Activated CD8-positive, alpha-beta T cell treated with anti-CD3 and anti-CD28 coated beads for 36 hours (primary cell): Measurements from ENCODE around the gene ZNF222. TPM values are rescaled to one million over a fixed set of nuclear protein-coding genes. Genes with fewer than 3 reads are reported as not detected.
A peak's percentile ranks its signal among the peaks of the same experiment; 100 is the strongest.

Experiments used
- ATAC-seq: fragments of 200-7000 bp; cut with Tn5 transposase; one replicate; pipeline ENCODE4 v1.10.0; 2021; ENCODE audit warnings: mild to moderate bottlenecking, moderate library complexity
- CTCF ChIA-PET: fragments of 350-600 bp; sonication (Branson Sonifier 250); formaldehyde crosslinking; loops from one replicate; lab custom pipeline; 2021; ENCODE audit warnings: antibody characterized with exemption; lab: Charles Lee
- POLR2A ChIA-PET: fragments of 350-600 bp; sonication (Branson Sonifier 250); formaldehyde crosslinking; loops from one replicate; lab custom pipeline; 2021; ENCODE audit warnings: antibody characterized with exemption; lab: Charles Lee
- DNase-seq: peaks from one replicate; pipeline ENCODE4 v3.0.0-alpha.2; 2020
- H3K27ac Mint-ChIP-seq: one replicate; pipeline ENCODE4 v1.8.0; 2021; ENCODE audit warnings: mild to moderate bottlenecking, mixed read lengths
- H3K27me3 Mint-ChIP-seq: one replicate; pipeline ENCODE4 v1.8.0; 2021; ENCODE audit warnings: mixed read lengths
- H3K36me3 Mint-ChIP-seq: one replicate; pipeline ENCODE4 v1.8.0; 2021; ENCODE audit warnings: low read depth, mixed read lengths
- H3K4me1 Mint-ChIP-seq: one replicate; pipeline ENCODE4 v1.8.0; 2021; ENCODE audit warnings: low read depth, mixed read lengths
- H3K4me3 Mint-ChIP-seq: one replicate; pipeline ENCODE4 v1.8.0; 2021; ENCODE audit warnings: mild to moderate bottlenecking, moderate library complexity, mixed read lengths
- H3K9me3 Mint-ChIP-seq: one replicate; pipeline ENCODE4 v1.8.0; 2021; ENCODE audit warnings: mixed read lengths
- CTCF ChIP-seq: fragments of 200-600 bp; IDR thresholded peaks from one replicate; pipeline ENCODE4 v1.8.0; 2022; ENCODE audit warnings: antibody characterized with exemption, mild to moderate bottlenecking
- intact Hi-C: fragments of 100-400 bp; cut with micrococcal nuclease; formaldehyde crosslinking; loops from one replicate; pipeline ENCODE4 v1.10.0; 2022
- total RNA-seq, 2 experiments: library from RNA; stranded (reverse); gene quantifications; one replicate each; pipeline ENCODE4 v1.2.3, GENCODE V29; 2021

Gene ZNF222
- total RNA-seq, 2 experiments from 2014 or later, result 1.5 to 2.3 TPM

- no peak overlapping the region for H3K4me3 Mint-ChIP-seq
- H3K27me3 Mint-ChIP-seq, result no peaks in the 10 kb centered on the region
- H3K9me3 Mint-ChIP-seq, result peaks cover 47% of the 10 kb centered on the region
- H3K27ac Mint-ChIP-seq, result no peak overlapping the region
- ChIA-PET POLR2A (no interaction called here), CTCF (no interaction called here)
- DNase-seq, result no peak
- H3K36me3 Mint-ChIP-seq, result peaks cover 41% of the 10 kb centered on the region
- H3K4me1 Mint-ChIP-seq, result peaks cover 19% of the 10 kb centered on the region
- intact Hi-C loops, result no loop called here
- ATAC-seq, result no peak
- TF ChIP-seq CTCF, result no peak
Observed at GRCh38 chr19:44069415-44069814, 44.2 kb downstream of the ZNF222 start.

- peak; percentile 98 for ATAC-seq
- Mint-ChIP-seq H3K9me3 (peaks cover 30% of the 10 kb centered on the region), H3K27ac (peak within 1 kb of the TSS; percentile 83), H3K4me3 (peak within 1 kb of the TSS; percentile 82), H3K36me3 (peaks cover 30% of the 10 kb centered on the region), H3K4me1 (peaks cover 25% of the 10 kb centered on the region), H3K27me3 (no peaks in the 10 kb centered on the region)
- CTCF ChIA-PET, result interaction anchor here (1.4 kb wide), 1 partner anchor 19 kb away, joined by 3 read pairs; no protein-coding TSS in a partner anchor
- peak; percentile 88 for DNase-seq
- POLR2A ChIA-PET, result interaction anchor here (1.4 kb wide), 1 partner anchor 9 kb away, joined by 6 read pairs; no protein-coding TSS in a partner anchor
- intact Hi-C loops, result no loop called here
- no peak for TF ChIP-seq CTCF
Observed at GRCh38 chr19:44071824-44072542, 46.8 kb downstream of the ZNF222 start, which contains the start of gene ZNF284. TSS of gene ZNF284 (plus strand) at chr19:44072159. CDS start at chr19:44076390, 4,231 bp downstream.

GRCh38 chr19:44072543-44073401 is 47.6 kb downstream of the ZNF222 start:
- intact Hi-C loops, result no loop called here
- Mint-ChIP-seq H3K27me3 (no peaks in the 10 kb centered on the region), H3K4me1 (peaks cover 25% of the 10 kb centered on the region), H3K4me3 (peak overlapping the region; percentile 82), H3K36me3 (peaks cover 30% of the 10 kb centered on the region), H3K9me3 (peaks cover 26% of the 10 kb centered on the region), H3K27ac (peak overlapping the region; percentile 83)
- POLR2A ChIA-PET, result interaction anchor here (1.0 to 1.4 kb wide), 2 partner anchors 8 to 22 kb away, joined by 3 to 6 read pairs; no protein-coding TSS in a partner anchor
- no peak for TF ChIP-seq CTCF
- ATAC-seq (no peak), DNase-seq (no peak)
- CTCF ChIA-PET, result interaction anchor here (1.4 kb wide), 2 partner anchors 18 to 23 kb away, joined by 3 to 6 read pairs; no protein-coding TSS in a partner anchor

DNA sequence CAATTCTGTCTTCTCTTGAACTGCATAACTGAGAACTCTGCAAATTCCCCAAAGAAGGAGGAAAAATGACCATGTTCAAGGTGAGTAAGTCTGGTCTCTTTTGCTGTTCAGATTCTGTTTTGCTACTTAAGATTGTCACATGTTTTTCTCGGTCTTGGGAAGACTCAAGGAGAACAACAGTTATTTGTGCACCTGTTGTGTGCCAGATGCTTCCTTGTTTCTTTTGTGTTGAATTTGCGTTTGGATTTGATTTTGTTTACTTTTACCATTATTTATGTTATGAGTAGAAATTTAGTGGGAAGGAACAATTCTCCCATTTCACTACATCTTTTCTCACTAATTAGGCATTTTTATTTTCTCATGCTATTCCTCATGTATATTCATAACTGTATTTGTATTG is 51.1 kb downstream of the ZNF222 start:
- ATAC-seq (no peak), DNase-seq (no peak)
- H3K36me3 Mint-ChIP-seq, result peaks cover 31% of the 10 kb centered on the region
- peaks cover 20% of the 10 kb centered on the region for H3K4me1 Mint-ChIP-seq
- H3K27ac Mint-ChIP-seq, result no peak overlapping the region
- TF ChIP-seq CTCF, result no peak
- POLR2A ChIA-PET, result no interaction called here
- CTCF ChIA-PET, result no interaction called here
- no peaks in the 10 kb centered on the region for H3K27me3 Mint-ChIP-seq
- no peak overlapping the region for H3K4me3 Mint-ChIP-seq
- peaks cover 3% of the 10 kb centered on the region for H3K9me3 Mint-ChIP-seq
- intact Hi-C loops, result no loop called here

Other genes with a start within 250 kb of the ZNF222 start
- gene KCNN4, start 244.4 kb upstream of the ZNF222 start, total RNA-seq, result 10 to 100 TPM; 49.5 to 49.6 TPM
- under 1 TPM; 0.51 to 0.61 TPM for gene LYPD5, start 222.9 kb upstream of the ZNF222 start, total RNA-seq
- 1 to 10 TPM; 6.6 to 7.2 TPM for gene ZNF283, start 198.1 kb upstream of the ZNF222 start, total RNA-seq
- gene ZNF404, start 141.4 kb upstream of the ZNF222 start, total RNA-seq, result 1 to 10 TPM; 2.1 to 2.7 TPM
- gene ZNF45, start 90.1 kb upstream of the ZNF222 start, total RNA-seq, result 1 to 10 TPM; 7.9 to 8.8 TPM
- 1 to 10 TPM; 1.0 to 1.6 TPM for gene ZNF221, start 74.2 kb upstream of the ZNF222 start, total RNA-seq
- 1 to 10 TPM; 2.6 to 2.9 TPM for gene ZNF155, start 41.2 kb upstream of the ZNF222 start, total RNA-seq
- gene ZNF230, start 22.4 kb upstream of the ZNF222 start, total RNA-seq, result 1 to 10 TPM; 3.4 to 5.6 TPM
- gene ZNF223, start 26.7 kb downstream of the ZNF222 start, total RNA-seq, result 1 to 10 TPM in 1 of 2 experiments, under 1 TPM in 1; 0.67 to 2.2 TPM
- gene ZNF284, start 46.8 kb downstream of the ZNF222 start, total RNA-seq, result 1 to 10 TPM; 1.7 to 1.9 TPM
- gene ZNF224, start 69.0 kb downstream of the ZNF222 start, total RNA-seq, result 10 to 100 TPM; 13.3 to 14.0 TPM
- gene ZNF225, start 88.0 kb downstream of the ZNF222 start, total RNA-seq, result 1 to 10 TPM; 3.0 to 4.4 TPM
- 1 to 10 TPM; 7.2 to 7.4 TPM for gene ZNF234, start 116.2 kb downstream of the ZNF222 start, total RNA-seq
- 1 to 10 TPM; 5.9 to 6.7 TPM for gene ZNF226, start 139.7 kb downstream of the ZNF222 start, total RNA-seq
- 10 to 100 TPM; 17.7 to 18.5 TPM for gene ZNF227, start 187.2 kb downstream of the ZNF222 start, total RNA-seq
- under 1 TPM; 0.20 to 0.43 TPM for gene ZNF233, start 234.5 kb downstream of the ZNF222 start, total RNA-seq